Astrocyte (in vitro differentiated cells and primary cell): ENCODE data around the gene SENP1. TPM values are rescaled to one million over a fixed set of nuclear protein-coding genes. Genes with fewer than 3 reads are reported as not detected.

ENCODE experiments used
- DNase-seq: peaks from one replicate; pipeline ENCODE4 v3.0.0-alpha.2; 2010; ENCODE audit warnings: low read depth
- FAIRE-seq: peaks from 2 replicates; lab custom pipeline; 2011; peaks lifted over from hg19 to GRCh38; lab: Jason Lieb, UNC
- H2AFZ ChIP-seq: 2 replicates; pipeline ENCODE4 v1.6.0; 2012; ENCODE audit warnings: low read depth, low read length, inconsistent platforms
- H3K27ac ChIP-seq: 2 replicates; pipeline ENCODE4 v1.5.1; 2011; ENCODE audit warnings: low read depth, low read length, inconsistent platforms
- H3K27me3 ChIP-seq: 2 replicates; pipeline ENCODE4 v1.6.0; 2011; ENCODE audit warnings: low read length, inconsistent platforms; ENCODE audit not compliant: insufficient read depth
- H3K36me3 ChIP-seq: 2 replicates; pipeline ENCODE4 v1.5.1; 2011; ENCODE audit warnings: low read length, inconsistent platforms; ENCODE audit not compliant: insufficient read depth
- H3K4me1 ChIP-seq: 2 replicates; pipeline ENCODE4 v1.5.1; 2011; ENCODE audit warnings: low read length, inconsistent platforms; ENCODE audit not compliant: insufficient read depth
- H3K4me2 ChIP-seq: 2 replicates; pipeline ENCODE4 v1.6.0; 2012; ENCODE audit warnings: low read length, inconsistent platforms
- H3K4me3 ChIP-seq: 2 replicates; pipeline ENCODE4 v1.5.1; 2011; ENCODE audit warnings: low read depth, mild to moderate bottlenecking, low read length, inconsistent platforms; ENCODE audit not compliant: insufficient read depth
- H3K79me2 ChIP-seq: 2 replicates; pipeline ENCODE4 v1.6.0; 2012; ENCODE audit warnings: mild to moderate bottlenecking, low read length, inconsistent platforms; ENCODE audit not compliant: insufficient read depth
- H3K9ac ChIP-seq: 2 replicates; pipeline ENCODE4 v1.6.0; 2012; ENCODE audit warnings: mild to moderate bottlenecking, low read length, inconsistent platforms
- H3K9me3 ChIP-seq: 2 replicates; pipeline ENCODE4 v1.5.1; 2012; ENCODE audit warnings: low read depth, mild to moderate bottlenecking, low read length, inconsistent platforms; ENCODE audit not compliant: insufficient read depth
- H4K20me1 ChIP-seq: 2 replicates; pipeline ENCODE4 v1.6.0; 2012; ENCODE audit warnings: low read length, inconsistent platforms; ENCODE audit not compliant: insufficient read depth
- H3K27ac Mint-ChIP-seq: one replicate; pipeline ENCODE4 v1.8.0; 2021; ENCODE audit warnings: mild to moderate bottlenecking, mixed read lengths; ENCODE audit not compliant: unreplicated experiment
- H3K27me3 Mint-ChIP-seq: one replicate; pipeline ENCODE4 v1.8.0; 2021; ENCODE audit warnings: low read depth, mixed read lengths; ENCODE audit not compliant: unreplicated experiment
- H3K36me3 Mint-ChIP-seq: one replicate; pipeline ENCODE4 v1.8.0; 2021; ENCODE audit warnings: low read depth, mixed read lengths; ENCODE audit not compliant: unreplicated experiment
- H3K4me1 Mint-ChIP-seq: one replicate; pipeline ENCODE4 v1.8.0; 2021; ENCODE audit warnings: low read depth, mixed read lengths; ENCODE audit not compliant: unreplicated experiment
- H3K4me3 Mint-ChIP-seq: one replicate; pipeline ENCODE4 v1.8.0; 2021; ENCODE audit warnings: mild to moderate bottlenecking, moderate library complexity, mixed read lengths; ENCODE audit not compliant: unreplicated experiment
- H3K9me3 Mint-ChIP-seq: one replicate; pipeline ENCODE4 v1.8.0; 2021; ENCODE audit warnings: mild to moderate bottlenecking, mixed read lengths; ENCODE audit not compliant: unreplicated experiment
- CTCF ChIP-seq: IDR thresholded peaks from 2 replicates; pipeline ENCODE4 v1.5.1; 2011; ENCODE audit warnings: low read depth, mild to moderate bottlenecking, inconsistent platforms, low read length, moderate library complexity; ENCODE audit not compliant: insufficient read depth
- EZH2 ChIP-seq: IDR thresholded peaks from 2 replicates; pipeline ENCODE4 v1.6.1; 2012; ENCODE audit warnings: mild to moderate bottlenecking, low read length, inconsistent platforms; ENCODE audit not compliant: insufficient read depth
- total RNA-seq: library from RNA; stranded (reverse); gene quantifications from 2 replicates; pipeline ENCODE4 v1.2.1, GENCODE V29; 2021

Gene SENP1
- total RNA-seq, 1 donor from 2014 or later, result 13.6 TPM

DNA sequence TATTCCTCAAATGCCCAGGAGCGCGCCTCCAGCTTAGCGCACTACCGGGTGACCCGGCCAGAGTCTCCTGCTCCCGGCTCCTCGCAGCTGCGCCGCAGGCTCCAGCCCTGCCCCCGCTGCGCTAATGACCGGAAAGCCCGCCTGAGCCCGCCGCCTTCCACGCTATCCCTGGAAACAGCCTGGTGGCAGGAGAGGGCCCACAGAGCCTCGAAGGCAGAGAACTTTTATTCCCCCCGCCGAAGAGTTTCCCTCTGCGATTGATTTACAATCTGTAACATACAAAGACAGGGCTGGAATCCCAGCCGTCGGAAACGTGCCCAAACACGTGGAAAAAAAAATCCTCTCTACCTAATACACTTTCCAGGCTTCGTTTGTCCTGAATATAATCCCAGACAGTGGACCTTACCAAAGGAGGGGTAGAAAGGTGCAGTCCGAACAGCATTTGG is 103.1 kb downstream of the SENP1 start:
- Histone ChIP-seq H3K79me2 (no peaks in the 10 kb centered on the region), H3K27me3 (peaks cover 86% of the 10 kb centered on the region), H3K4me2 (peak overlapping the region; percentile 98), H3K36me3 (no peaks in the 10 kb centered on the region), H3K4me3 (peak overlapping the region; percentile 61), H2AFZ (no peak overlapping the region), H3K9me3 (no peaks in the 10 kb centered on the region), H3K9ac (no peak overlapping the region), H4K20me1 (peaks cover 5% of the 10 kb centered on the region), H3K4me1 (peaks cover 21% of the 10 kb centered on the region), H3K27ac (no peak overlapping the region)
- H3K9me3 Mint-ChIP-seq, result peaks cover 2% of the 10 kb centered on the region
- peak overlapping the region; percentile 35 for H3K27ac Mint-ChIP-seq
- H3K27me3 Mint-ChIP-seq, result peaks cover 50% of the 10 kb centered on the region
- H3K36me3 Mint-ChIP-seq, result no peaks in the 10 kb centered on the region
- TF ChIP-seq CTCF (no peak), EZH2 (peak; percentile 50)
- peaks cover 3% of the 10 kb centered on the region for H3K4me1 Mint-ChIP-seq
- H3K4me3 Mint-ChIP-seq, result peak overlapping the region; percentile 95
- DNase-seq (peak; percentile 19), FAIRE-seq (no peak)

DNA sequence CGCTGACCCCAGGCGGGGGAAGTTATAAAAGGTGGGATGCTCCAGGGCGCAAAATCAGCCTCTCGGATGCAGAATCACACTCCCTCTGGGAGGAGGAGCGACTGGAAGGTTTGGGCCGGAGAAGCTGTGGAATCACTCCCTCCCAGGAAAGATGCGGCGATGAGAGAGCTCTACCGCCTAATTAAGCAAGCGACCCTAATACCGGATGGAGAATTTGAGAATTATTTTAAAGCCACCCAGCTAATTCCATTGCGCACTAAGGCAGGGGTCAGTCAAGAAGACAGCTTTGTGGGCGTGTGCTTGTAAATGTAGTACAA is 103.5 kb downstream of the SENP1 start:
- Histone ChIP-seq H4K20me1 (peaks cover 5% of the 10 kb centered on the region), H3K27ac (no peak overlapping the region), H3K4me2 (peak overlapping the region; percentile 98), H3K36me3 (no peaks in the 10 kb centered on the region), H3K9me3 (no peaks in the 10 kb centered on the region), H3K4me3 (peak overlapping the region; percentile 61), H3K9ac (no peak overlapping the region), H3K79me2 (no peaks in the 10 kb centered on the region), H3K27me3 (peaks cover 87% of the 10 kb centered on the region), H2AFZ (peak overlapping the region; percentile 87), H3K4me1 (peaks cover 21% of the 10 kb centered on the region)
- peak overlapping the region; percentile 95 for H3K4me3 Mint-ChIP-seq
- DNase-seq (no peak), FAIRE-seq (no peak)
- no peak for TF ChIP-seq CTCF
- peak; percentile 23 for TF ChIP-seq EZH2
- H3K27ac Mint-ChIP-seq, result no peak overlapping the region
- H3K36me3 Mint-ChIP-seq, result no peaks in the 10 kb centered on the region
- H3K4me1 Mint-ChIP-seq, result peaks cover 3% of the 10 kb centered on the region
- peaks cover 2% of the 10 kb centered on the region for H3K9me3 Mint-ChIP-seq
- peaks cover 50% of the 10 kb centered on the region for H3K27me3 Mint-ChIP-seq

DNA sequence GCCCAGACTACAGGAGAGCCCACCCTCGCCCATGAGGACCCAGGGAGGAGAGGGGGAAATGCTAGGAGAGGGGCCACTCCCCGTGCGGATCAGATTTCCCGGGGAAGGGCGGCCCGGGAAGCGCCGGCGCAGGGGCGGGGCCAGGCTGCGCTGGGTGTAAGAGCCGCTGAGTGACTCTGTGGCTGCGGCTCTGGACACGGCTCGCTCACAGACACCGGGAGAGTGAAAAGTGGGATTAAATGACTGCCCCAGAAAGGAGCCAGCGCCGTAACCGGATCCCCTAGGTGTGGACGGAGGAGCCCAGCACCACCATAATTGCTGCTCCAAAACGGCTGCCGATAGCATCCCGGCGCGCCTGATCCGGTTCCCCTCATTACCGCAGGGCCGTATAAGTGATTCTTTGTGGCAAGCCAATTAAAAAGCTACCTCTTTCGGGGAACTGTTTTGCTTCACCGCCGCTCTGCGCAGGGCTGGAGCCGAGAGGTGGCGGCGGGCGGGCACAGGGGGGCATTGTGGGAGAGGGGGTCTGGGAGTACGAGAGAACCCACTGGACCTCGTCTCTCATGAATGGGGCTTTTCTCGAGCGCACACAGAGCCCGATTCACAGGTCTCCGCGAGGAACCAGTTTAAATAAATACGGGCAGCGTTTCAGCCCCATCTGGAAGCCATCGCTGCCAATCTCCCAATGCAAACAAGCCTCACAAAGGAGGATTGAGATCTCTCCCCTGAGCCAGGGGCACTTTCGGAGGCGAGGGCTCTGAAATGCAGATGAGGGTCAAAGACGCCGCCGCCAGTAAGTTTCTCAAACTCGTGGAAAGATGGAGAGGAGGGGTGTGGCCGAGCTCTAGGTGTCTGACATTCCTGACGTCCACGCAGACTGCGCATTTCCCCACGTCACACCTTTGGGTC is 104.1 kb downstream of the SENP1 start:
- DNase-seq (peak; percentile 25), FAIRE-seq (no peak)
- peaks cover 3% of the 10 kb centered on the region for H3K4me1 Mint-ChIP-seq

More for the DNA sequence above, 104.1 kb downstream of the SENP1 start:
- Histone ChIP-seq H3K36me3 (no peaks in the 10 kb centered on the region), H3K4me3 (peak overlapping the region; percentile 61), H4K20me1 (peaks cover 5% of the 10 kb centered on the region), H3K9ac (peak overlapping the region; percentile 50), H3K9me3 (no peaks in the 10 kb centered on the region), H3K4me2 (peak overlapping the region; percentile 98), H3K27ac (no peak overlapping the region), H2AFZ (peak overlapping the region; percentile 87), H3K4me1 (peaks cover 21% of the 10 kb centered on the region), H3K27me3 (peaks cover 87% of the 10 kb centered on the region), H3K79me2 (no peaks in the 10 kb centered on the region)
- Mint-ChIP-seq H3K27me3 (peaks cover 45% of the 10 kb centered on the region), H3K36me3 (no peaks in the 10 kb centered on the region), H3K27ac (peak overlapping the region; percentile 88), H3K9me3 (peaks cover 2% of the 10 kb centered on the region), H3K4me3 (peak overlapping the region; percentile 95)
- TF ChIP-seq CTCF (no peak), EZH2 (no peak)
